NOMO-1 treated with dmso at 0.1 percent for 144 hours (cell line): ENCODE data around the gene GMPR2.
A peak's percentile ranks its signal among the peaks of the same experiment; 100 is the strongest.
"Not testable (repeated sequence)": the region's sequence is repeated elsewhere in the genome, so short reads cannot be mapped to it uniquely, and the experiment has no call there.

Experiments used
- DNase-seq: peaks from one replicate; lab custom pipeline; 2025; ENCODE audit not compliant: unreplicated experiment; lab: John Stamatoyannopoulos, UW

GMPR2 gene

GRCh38 chr14:24198814-24199524 lies 33.8 kb upstream of the GMPR2 start:
- no peak for DNase-seq

GRCh38 chr14:24202538-24202937 lies 30.2 kb upstream of the GMPR2 start:
- DNase-seq = not testable (repeated sequence)

- DNase-seq = not testable (repeated sequence)
Observed at GRCh38 chr14:24203249-24203886, 29.4 kb upstream of the GMPR2 start.

- DNase-seq = no peak
Observed at GRCh38 chr14:24204163-24205146, 28.3 kb upstream of the GMPR2 start.

- DNase-seq = no peak
Observed at GRCh38 chr14:24206260-24207103, 26.2 kb upstream of the GMPR2 start.

GRCh38 chr14:24207104-24207551 lies 25.6 kb upstream of the GMPR2 start:
- DNase-seq = no peak

GRCh38 chr14:24207625-24208024 lies 25.1 kb upstream of the GMPR2 start:
- no peak for DNase-seq

GRCh38 chr14:24211311-24211710 lies 21.4 kb upstream of the GMPR2 start:
- DNase-seq = no peak

- DNase-seq = peak; percentile 95
Observed at GRCh38 chr14:24212924-24213865, 19.5 kb upstream of the GMPR2 start, which contains the start of gene CHMP4A. Gene CHMP4A (minus strand): TSS chr14:24213488. CDS start chr14:24213439, 49 bp downstream.

- DNase-seq = no peak
Observed at GRCh38 chr14:24213866-24214662, 18.7 kb upstream of the GMPR2 start.

- DNase-seq = peak; percentile 88
Observed at GRCh38 chr14:24215495-24216344, 17.0 kb upstream of the GMPR2 start, which contains the start of gene MDP1. Gene MDP1 (minus strand): TSS chr14:24216066. CDS start chr14:24215955, 111 bp downstream.

- no peak for DNase-seq
Observed at GRCh38 chr14:24216345-24216699, 16.4 kb upstream of the GMPR2 start.

GRCh38 chr14:24216876-24217275 lies 15.9 kb upstream of the GMPR2 start:
- not testable (repeated sequence) for DNase-seq

- no peak for DNase-seq
Observed at GRCh38 chr14:24219080-24219479, 13.6 kb upstream of the GMPR2 start.

- no peak for DNase-seq
Observed at GRCh38 chr14:24219521-24219920, 13.2 kb upstream of the GMPR2 start.

GRCh38 chr14:24222987-24223386 lies 9.7 kb upstream of the GMPR2 start:
- not testable (repeated sequence) for DNase-seq

GRCh38 chr14:24224618-24225071 lies 8.1 kb upstream of the GMPR2 start:
- DNase-seq = no peak
